Activated B cell treated with CpG ODN at 0.5 μM for 24 hours (primary cell): Measurements from ENCODE around the gene RAB3IP. TPM values are rescaled to one million over a fixed set of nuclear protein-coding genes. Genes with fewer than 3 reads are reported as not detected.
A peak's percentile ranks its signal among the peaks of the same experiment; 100 is the strongest.

Experiments used
- ATAC-seq: fragments of 200-7000 bp; cut with Tn5 transposase; one replicate; pipeline ENCODE4 v1.10.0; 2021; ENCODE audit warnings: low read depth, mild to moderate bottlenecking, moderate library complexity
- CTCF ChIA-PET: fragments of 350-600 bp; sonication (Branson Sonifier 250); formaldehyde crosslinking; loops from one replicate; lab custom pipeline; 2021; ENCODE audit warnings: antibody characterized with exemption; lab: Charles Lee
- POLR2A ChIA-PET: fragments of 350-600 bp; sonication (Branson Sonifier 250); formaldehyde crosslinking; loops from one replicate; lab custom pipeline; 2021; ENCODE audit warnings: antibody characterized with exemption; lab: Charles Lee
- DNase-seq: peaks from one replicate; pipeline ENCODE4 v3.0.0; 2022
- H3K27ac Mint-ChIP-seq: one replicate; pipeline ENCODE4 v1.8.0; 2020; ENCODE audit warnings: mixed read lengths
- H3K27me3 Mint-ChIP-seq: one replicate; pipeline ENCODE4 v1.8.0; 2021; ENCODE audit warnings: mixed read lengths
- H3K36me3 Mint-ChIP-seq: one replicate; pipeline ENCODE4 v1.8.0; 2021; ENCODE audit warnings: low read depth, mixed read lengths
- H3K4me1 Mint-ChIP-seq: one replicate; pipeline ENCODE4 v1.8.0; 2021; ENCODE audit warnings: mixed read lengths
- H3K4me3 Mint-ChIP-seq: one replicate; pipeline ENCODE4 v1.8.0; 2020; ENCODE audit warnings: mild to moderate bottlenecking, mixed read lengths
- H3K9me3 Mint-ChIP-seq: one replicate; pipeline ENCODE4 v1.8.0; 2020; ENCODE audit warnings: mixed read lengths
- intact Hi-C: fragments of 100-400 bp; cut with micrococcal nuclease; formaldehyde crosslinking; loops from one replicate; pipeline ENCODE4 v1.15.1; 2024
- total RNA-seq: library from RNA; stranded (reverse); gene quantifications from 2 replicates; pipeline ENCODE4 v1.2.3, GENCODE V29; 2022
- TF ChIP-seq, protein P1 (sequence below): fragments of 200-600 bp; IDR thresholded peaks from one replicate; pipeline ENCODE4 v1.8.0; 2022; ENCODE audit warnings: antibody characterized with exemption, mild to moderate bottlenecking

Gene RAB3IP
- total RNA-seq, 1 donor from 2014 or later, result 37.9 TPM

DNA sequence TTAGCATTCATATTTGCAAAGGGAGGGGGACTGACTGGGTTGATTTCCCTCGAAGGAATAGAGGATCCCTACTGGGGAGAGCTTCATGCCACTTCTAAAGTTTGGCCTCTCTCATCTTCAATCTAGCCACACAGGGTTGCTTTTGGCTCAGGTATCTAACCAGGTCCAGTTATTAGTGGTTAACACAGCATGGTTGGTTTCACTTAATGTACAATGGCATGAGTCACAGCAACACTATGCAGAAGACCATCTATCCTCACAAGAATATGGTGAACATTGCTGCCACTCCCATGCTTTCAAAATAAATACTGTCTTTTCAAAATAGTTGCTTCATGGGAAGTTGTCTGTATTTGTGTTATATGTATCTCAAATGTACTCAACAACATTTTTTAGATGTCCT, 6.6 kb upstream of the RAB3IP start:
- H3K9me3 Mint-ChIP-seq, result no peaks in the 10 kb centered on the region
- H3K4me1 Mint-ChIP-seq, result no peaks in the 10 kb centered on the region
- ATAC-seq (no peak), DNase-seq (no peak)
- H3K27ac Mint-ChIP-seq, result no peak overlapping the region
- CTCF ChIA-PET, result no interaction called here
- TF ChIP-seq, protein P1, sequence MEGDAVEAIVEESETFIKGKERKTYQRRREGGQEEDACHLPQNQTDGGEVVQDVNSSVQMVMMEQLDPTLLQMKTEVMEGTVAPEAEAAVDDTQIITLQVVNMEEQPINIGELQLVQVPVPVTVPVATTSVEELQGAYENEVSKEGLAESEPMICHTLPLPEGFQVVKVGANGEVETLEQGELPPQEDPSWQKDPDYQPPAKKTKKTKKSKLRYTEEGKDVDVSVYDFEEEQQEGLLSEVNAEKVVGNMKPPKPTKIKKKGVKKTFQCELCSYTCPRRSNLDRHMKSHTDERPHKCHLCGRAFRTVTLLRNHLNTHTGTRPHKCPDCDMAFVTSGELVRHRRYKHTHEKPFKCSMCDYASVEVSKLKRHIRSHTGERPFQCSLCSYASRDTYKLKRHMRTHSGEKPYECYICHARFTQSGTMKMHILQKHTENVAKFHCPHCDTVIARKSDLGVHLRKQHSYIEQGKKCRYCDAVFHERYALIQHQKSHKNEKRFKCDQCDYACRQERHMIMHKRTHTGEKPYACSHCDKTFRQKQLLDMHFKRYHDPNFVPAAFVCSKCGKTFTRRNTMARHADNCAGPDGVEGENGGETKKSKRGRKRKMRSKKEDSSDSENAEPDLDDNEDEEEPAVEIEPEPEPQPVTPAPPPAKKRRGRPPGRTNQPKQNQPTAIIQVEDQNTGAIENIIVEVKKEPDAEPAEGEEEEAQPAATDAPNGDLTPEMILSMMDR, result no peak
- intact Hi-C loops, result no loop called here
- H3K27me3 Mint-ChIP-seq, result peaks cover 9% of the 10 kb centered on the region
- H3K4me3 Mint-ChIP-seq, result no peak overlapping the region
- POLR2A ChIA-PET, result no interaction called here
- H3K36me3 Mint-ChIP-seq, result no peaks in the 10 kb centered on the region

- ATAC-seq (no peak), DNase-seq (no peak)
- ChIA-PET CTCF (no interaction called here), POLR2A (no interaction called here)
- Mint-ChIP-seq H3K27me3 (peaks cover 9% of the 10 kb centered on the region), H3K36me3 (no peaks in the 10 kb centered on the region), H3K27ac (no peak overlapping the region), H3K4me1 (peaks cover 4% of the 10 kb centered on the region), H3K9me3 (no peaks in the 10 kb centered on the region), H3K4me3 (no peak overlapping the region)
- intact Hi-C loops, result no loop called here
- TF ChIP-seq, protein P1, result no peak
These were observed 5.0 kb upstream of the RAB3IP start for GRCh38 chr12:69733638-69734037.

DNA sequence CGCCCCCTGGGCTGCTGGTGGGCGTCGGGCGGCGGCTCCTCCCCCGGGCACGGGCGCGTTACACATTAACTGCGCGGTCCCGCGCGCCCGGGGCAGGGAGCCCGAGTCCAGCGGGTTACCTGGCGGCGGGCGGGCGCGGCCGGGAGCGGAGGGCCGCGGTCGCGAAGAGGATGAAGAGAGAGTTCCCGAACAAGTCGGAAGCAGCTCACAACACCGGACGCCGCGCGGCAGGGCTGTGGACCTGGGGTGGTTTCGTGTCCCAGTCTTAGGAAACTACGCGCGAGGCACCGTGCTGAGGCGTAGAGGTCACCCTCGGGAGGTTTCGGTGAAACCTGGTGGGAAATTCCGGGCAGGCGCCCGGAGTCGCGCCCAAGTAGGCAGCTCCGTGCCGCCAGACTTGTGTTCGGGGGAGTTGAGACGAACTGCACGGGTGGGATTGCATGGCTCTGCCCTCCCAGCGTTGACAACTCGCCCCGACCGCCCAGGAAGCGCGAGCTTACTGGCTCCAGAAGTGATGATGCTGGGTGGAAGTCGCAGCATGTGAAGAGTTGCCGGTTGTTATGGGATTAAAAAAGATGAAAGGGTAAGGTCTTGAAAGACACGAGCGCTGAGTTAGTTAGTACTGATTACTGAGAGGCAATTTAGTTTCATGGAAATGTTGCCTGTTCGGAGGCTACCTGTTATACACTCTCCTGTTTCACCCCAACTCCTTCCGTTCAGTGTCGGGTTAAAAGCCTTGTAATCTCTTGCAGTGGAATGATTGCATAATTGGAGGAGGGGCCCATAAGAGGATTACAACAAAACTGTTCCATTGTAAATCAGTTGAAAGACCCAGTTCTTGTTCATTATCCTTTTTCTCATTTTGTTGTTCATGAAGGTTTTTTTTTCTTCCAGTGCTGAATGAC, 879 bp downstream of the RAB3IP start:
- peak overlapping the region; percentile 72 for H3K27ac Mint-ChIP-seq
- intact Hi-C loops, result loop anchor here (1.0 to 5.0 kb wide), 8 partner anchors 154 to 1924 kb away; partner anchors contain the start of genes CCT2, CNOT2, CPM and CPSF6
- H3K4me1 Mint-ChIP-seq, result peaks cover 19% of the 10 kb centered on the region
- no peaks in the 10 kb centered on the region for H3K27me3 Mint-ChIP-seq
- POLR2A ChIA-PET, result interaction anchor here (0.7 to 1.0 kb wide), 3 partner anchors 8 to 409 kb away, joined by 3 read pairs; no protein-coding TSS in a partner anchor
- DNase-seq, result peak; percentile 65
- no peaks in the 10 kb centered on the region for H3K9me3 Mint-ChIP-seq
- H3K36me3 Mint-ChIP-seq, result no peaks in the 10 kb centered on the region
- CTCF ChIA-PET, result no interaction called here
- peak overlapping the region; percentile 82 for H3K4me3 Mint-ChIP-seq
- peak; percentile 25 for ATAC-seq
- TF ChIP-seq, protein P1, result no peak

- no peak for ATAC-seq
- H3K36me3 Mint-ChIP-seq, result no peaks in the 10 kb centered on the region
- H3K4me3 Mint-ChIP-seq, result no peak overlapping the region
These were observed 5.4 kb downstream of the RAB3IP start for GRCh38 chr12:69744109-69744508.

GRCh38 chr12:69751476-69751875, 12.8 kb downstream of the RAB3IP start:
- Mint-ChIP-seq H3K27ac (no peak overlapping the region), H3K36me3 (peaks cover 17% of the 10 kb centered on the region), H3K27me3 (no peaks in the 10 kb centered on the region), H3K9me3 (no peaks in the 10 kb centered on the region), H3K4me1 (peaks cover 2% of the 10 kb centered on the region), H3K4me3 (no peak overlapping the region)
- TF ChIP-seq, protein P1, result no peak
- ChIA-PET CTCF (no interaction called here), POLR2A (interaction anchor here (0.7 kb wide), 1 partner anchor 1251 kb away, joined by 3 read pairs; no protein-coding TSS in a partner anchor)
- intact Hi-C loops, result no loop called here
- ATAC-seq (no peak), DNase-seq (no peak)

More at GRCh38 chr12:69744109-69744508, 5.4 kb downstream of the RAB3IP start:
- Mint-ChIP-seq H3K4me1 (peaks cover 16% of the 10 kb centered on the region), H3K27ac (no peak overlapping the region), H3K9me3 (no peaks in the 10 kb centered on the region), H3K27me3 (no peaks in the 10 kb centered on the region)
- ChIA-PET POLR2A (no interaction called here), CTCF (no interaction called here)
- intact Hi-C loops, result no loop called here
- TF ChIP-seq, protein P1, result no peak
- no peak for DNase-seq
